Adrenal gland (tissue), 12 donors: ENCODE measurements around the gene DLG3. TPM values are rescaled to one million over a fixed set of nuclear protein-coding genes. Genes with fewer than 3 reads are reported as not detected.

Experiments used
- DNase-seq, 7 donors: peaks; one replicate each; pipeline ENCODE4 v3.0.0-alpha.2; 2019 to 2020
- H3K27ac ChIP-seq, 5 donors: fragments of 200-600 bp; sonication (generic) in 4 of 5; 1 replicate in 3 of 5; 2 replicates in 2 of 5; pipeline versions ENCODE4 v1.5.1 to v1.8.0; 2016 to 2020; ENCODE audit warnings: mild to moderate bottlenecking in 1 of 5
- H3K27me3 ChIP-seq: fragments of 200-600 bp; 2 replicates; pipeline ENCODE4 v1.8.0; 2021
- H3K36me3 ChIP-seq, 2 donors: fragments of 200-600 bp; replicated peaks in 1 of 2; 1 replicate in 1 of 2; 2 replicates in 1 of 2; pipeline versions ENCODE4 v1.5.1 to v1.8.0; 2018 to 2022
- H3K4me1 ChIP-seq, 2 donors: fragments of 200-600 bp; replicated peaks in 1 of 2; 1 replicate in 1 of 2; 2 replicates in 1 of 2; pipeline versions ENCODE4 v1.5.1 to v1.8.0; 2018 to 2021
- H3K4me3 ChIP-seq, 4 donors: fragments of 200-600 bp; sonication (generic) in 3 of 4; one replicate each; pipeline ENCODE4 v1.5.1; 2016 to 2018
- H3K9me3 ChIP-seq, 3 donors: fragments of 200-600 bp; sonication (generic) in 1 of 3; replicated peaks in 1 of 3; 1 replicate in 2 of 3; 2 replicates in 1 of 3; pipeline versions ENCODE4 v1.5.1 to v1.8.0; 2016 to 2021
- POLR2A ChIP-seq, 2 donors: fragments of 450-650 bp; IDR thresholded peaks; one replicate each; pipeline ENCODE4 v1.6.1; 2017; ENCODE audit warnings: antibody characterized with exemption in 2 of 2, mild to moderate bottlenecking in 2 of 2, moderate library complexity in 1 of 2
- WGBS, 4 donors: extraction: QIAGEN DNeasy Blood & Tissue Kit in 2 of 4; methylation state at CpG; one replicate each; pipeline versions ENCODE4 v1.1.5 to v1.1.7; 2013 to 2017; 5-methylcytosine and 5-hydroxymethylcytosine counted together
- intact Hi-C, 2 donors: fragments of 100-400 bp; cut with DNase I; formaldehyde crosslinking; loops; one replicate each; pipeline versions ENCODE4 v1.14.1 to v1.15.0; 2022 to 2023
- polyA plus RNA-seq, 3 donors: library from polyadenylated mRNA; stranded (reverse); fragments of 200-250 nt in 2 of 3; fragments of 350-450 nt in 1 of 3; fragmentation: Illumina TruSeq in 1 of 3; extraction: RNeasy Lipid Tissue Mini Kit (QIAGEN cat#74804) in 1 of 3; gene quantifications; one replicate each; pipeline ENCODE4 v1.2.3, GENCODE V29; 2013 to 2014
- total RNA-seq, 9 donors: library from RNA; depleted of rRNA in 4 of 9; stranded (reverse); fragments of >200 nt in 4 of 9; fragments of 120-200 nt in 1 of 9; fragmentation: NEBNext Ultra II Directional in 1 of 9; extraction: Animal tissue kit (Norgen Biotek cat#: 25700) in 1 of 9; gene quantifications; one replicate each; pipeline versions ENCODE4 v1.1.0 to v1.2.4, GENCODE V29; 2013 to 2023
- TF ChIP-seq, protein P1 (sequence below), 6 experiments: fragments of 450-650 bp in 4 of 6; fragments of 200-600 bp in 2 of 6; sonication (generic) in 1 of 6; IDR thresholded peaks; 1 replicate in 5 of 6; 2 replicates in 1 of 6; pipeline versions ENCODE4 v1.5.1 to v1.8.0; 2016 to 2021; ENCODE audit warnings: antibody characterized with exemption in 6 of 6, mild to moderate bottlenecking in 2 of 6, moderate library complexity in 1 of 6
- donor health status: healthy with polysubstance abuse.
- donor health status: Bipolar disorder and iron deficiency.
- donor health status: DM: yes; HTN: yes; CAD: no.
- donor health status: DM: no; HTN: no; CAD: no.
- donor health status: DM: no; HTN: no; CAD: no.
- donor health status: DM: yes; HTN: yes; CAD: no.

The DLG3 gene
- total and polyA plus RNA-seq, 12 donors = 5.5 to 33.7 (median 8.5) TPM

GRCh38 chrX:70405003-70405402 lies 39.6 kb upstream of the DLG3 start:
- no peaks in the 10 kb centered on the region for H3K4me1 ChIP-seq
- H3K4me3 ChIP-seq = no peak overlapping the region
- 83 to 100% (median 86%) methylated on average over 1 of the region's 1 CpG for WGBS, 4 donors
- peaks cover 18% of the 10 kb centered on the region for H3K27me3 ChIP-seq
- H3K36me3 ChIP-seq = no peaks in the 10 kb centered on the region
- DNase-seq = no peak
- intact Hi-C loops = no loop called here
- H3K27ac ChIP-seq = no peak overlapping the region
- TF ChIP-seq POLR2A (IDR thresholded peaks at IDR 0.05) = no peak
- TF ChIP-seq, protein P1, sequence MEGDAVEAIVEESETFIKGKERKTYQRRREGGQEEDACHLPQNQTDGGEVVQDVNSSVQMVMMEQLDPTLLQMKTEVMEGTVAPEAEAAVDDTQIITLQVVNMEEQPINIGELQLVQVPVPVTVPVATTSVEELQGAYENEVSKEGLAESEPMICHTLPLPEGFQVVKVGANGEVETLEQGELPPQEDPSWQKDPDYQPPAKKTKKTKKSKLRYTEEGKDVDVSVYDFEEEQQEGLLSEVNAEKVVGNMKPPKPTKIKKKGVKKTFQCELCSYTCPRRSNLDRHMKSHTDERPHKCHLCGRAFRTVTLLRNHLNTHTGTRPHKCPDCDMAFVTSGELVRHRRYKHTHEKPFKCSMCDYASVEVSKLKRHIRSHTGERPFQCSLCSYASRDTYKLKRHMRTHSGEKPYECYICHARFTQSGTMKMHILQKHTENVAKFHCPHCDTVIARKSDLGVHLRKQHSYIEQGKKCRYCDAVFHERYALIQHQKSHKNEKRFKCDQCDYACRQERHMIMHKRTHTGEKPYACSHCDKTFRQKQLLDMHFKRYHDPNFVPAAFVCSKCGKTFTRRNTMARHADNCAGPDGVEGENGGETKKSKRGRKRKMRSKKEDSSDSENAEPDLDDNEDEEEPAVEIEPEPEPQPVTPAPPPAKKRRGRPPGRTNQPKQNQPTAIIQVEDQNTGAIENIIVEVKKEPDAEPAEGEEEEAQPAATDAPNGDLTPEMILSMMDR (IDR thresholded peaks at IDR 0.05) = no peak
- H3K9me3 ChIP-seq = no peaks in the 10 kb centered on the region

GRCh38 chrX:70410921-70411320 lies 33.7 kb upstream of the DLG3 start:
- Histone ChIP-seq H3K36me3 (no peaks in the 10 kb centered on the region), H3K27ac (no peak overlapping the region), H3K27me3 (peaks cover 7% of the 10 kb centered on the region), H3K4me1 (no peaks in the 10 kb centered on the region), H3K4me3 (no peak overlapping the region), H3K9me3 (no peaks in the 10 kb centered on the region)
- 80 to 96% (median 92%) methylated on average over 2 of the region's 2 CpGs for WGBS, 4 donors
- intact Hi-C loops = no loop called here
- no peak for TF ChIP-seq POLR2A (IDR thresholded peaks at IDR 0.05)
- TF ChIP-seq, protein P1 (IDR thresholded peaks at IDR 0.05) = no peak
- no peak for DNase-seq

DNA sequence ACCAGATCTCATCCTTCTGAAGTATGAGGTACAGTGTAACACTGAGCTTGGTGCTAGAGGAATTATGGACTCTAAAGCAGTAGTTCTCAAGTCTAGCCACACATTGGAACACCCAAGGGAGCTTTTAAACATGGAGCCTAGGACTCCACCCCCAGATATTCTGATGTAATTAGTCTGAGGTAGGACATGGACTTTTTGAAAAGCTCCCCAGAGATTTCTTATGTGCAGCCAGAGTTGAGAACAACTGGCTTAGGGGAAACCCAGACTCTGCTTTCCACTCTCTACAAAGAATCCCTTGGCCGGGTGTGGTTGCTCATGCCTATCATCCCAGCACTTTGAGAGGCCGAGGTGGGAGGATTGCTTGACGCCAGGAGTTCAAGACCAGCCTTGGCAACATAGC lies 33.2 kb upstream of the DLG3 start:
- Histone ChIP-seq H3K36me3 (no peaks in the 10 kb centered on the region), H3K4me3 (no peak overlapping the region), H3K27me3 (peaks cover 7% of the 10 kb centered on the region), H3K27ac (no peak overlapping the region), H3K4me1 (no peaks in the 10 kb centered on the region), H3K9me3 (no peaks in the 10 kb centered on the region)
- WGBS, 4 donors = 62 to 95% (median 78%) methylated on average over 3 of the region's 3 CpGs
- DNase-seq = no peak
- no peak for TF ChIP-seq POLR2A (IDR thresholded peaks at IDR 0.05)
- TF ChIP-seq, protein P1 (IDR thresholded peaks at IDR 0.05) = no peak
- intact Hi-C loops = no loop called here

DNA sequence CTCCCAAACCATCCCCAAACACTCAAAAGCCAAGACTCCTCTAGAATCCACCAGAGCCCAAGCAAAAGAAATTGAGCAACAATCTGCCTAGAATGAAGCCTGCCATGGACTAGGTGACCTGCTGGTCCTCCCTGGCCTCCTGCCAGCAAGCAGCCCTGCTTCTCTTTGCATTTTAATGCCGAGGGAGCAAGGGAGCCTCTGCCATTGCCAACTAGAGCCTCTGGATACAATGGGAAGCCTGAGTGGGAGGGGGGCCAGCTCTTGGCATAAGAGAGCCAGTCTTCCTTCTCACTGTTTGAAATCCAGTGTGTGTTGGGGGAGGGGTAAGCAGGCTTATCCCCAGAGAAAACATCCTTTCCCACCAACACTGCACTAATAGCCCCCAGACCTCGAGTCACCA lies 23.0 kb upstream of the DLG3 start:
- no peaks in the 10 kb centered on the region for H3K36me3 ChIP-seq
- no peak overlapping the region for H3K27ac ChIP-seq
- H3K4me1 ChIP-seq = no peaks in the 10 kb centered on the region
- no peak for DNase-seq
- no peaks in the 10 kb centered on the region for H3K9me3 ChIP-seq
- 37 to 100% (median 65%) methylated on average over 1 to 2 of the region's 2 CpGs for WGBS, 4 donors
- no peak for TF ChIP-seq POLR2A (IDR thresholded peaks at IDR 0.05)
- TF ChIP-seq, protein P1 (IDR thresholded peaks at IDR 0.05) = no peak
- H3K27me3 ChIP-seq = peaks cover 14% of the 10 kb centered on the region
- H3K4me3 ChIP-seq = no peak overlapping the region
- intact Hi-C loops = no loop called here
